GM19463 (cell line): Measurements from ENCODE around the gene HIRA.
A peak's percentile ranks its signal among the peaks of the same experiment; 100 is the strongest.

ENCODE experiments used
- ATAC-seq: cut with Tn5 transposase; IDR thresholded peaks from one replicate; pipeline ENCODE4 v1.9.1; 2021; ENCODE audit warnings: mild to moderate bottlenecking, moderate library complexity; ENCODE audit not compliant: unreplicated experiment

HIRA gene

GRCh38 chr22:19431649-19432132, at the start of gene HIRA:
HIRA (minus strand) TSS chr22:19431733; CDS start chr22:19431476, 257 bp downstream.
- peak; percentile 47 for ATAC-seq

- ATAC-seq: no peak
Observed at GRCh38 chr22:19480789-19481188, 49.3 kb upstream of the HIRA start.

- ATAC-seq: no peak
Observed at GRCh38 chr22:19480173-19480568, 48.6 kb upstream of the HIRA start.

GRCh38 chr22:19479355-19480172, 48.0 kb upstream of the HIRA start, which contains the start of gene CDC45:
CDC45 (plus strand) TSS chr22:19479920; CDS start chr22:19479969, 49 bp downstream.
- peak; percentile 80 for ATAC-seq

GRCh38 chr22:19478901-19479354, 47.4 kb upstream of the HIRA start, which contains the start of gene UFD1:
UFD1 (minus strand) TSS chr22:19479193; CDS start chr22:19479085, 108 bp downstream.
- ATAC-seq: peak; percentile 46

GRCh38 chr22:19478045-19478900, 46.7 kb upstream of the HIRA start:
- ATAC-seq: no peak

GRCh38 chr22:19477321-19478044, 46.0 kb upstream of the HIRA start:
- ATAC-seq: no peak

- no peak for ATAC-seq
Observed at GRCh38 chr22:19476023-19476422, 44.5 kb upstream of the HIRA start.

GRCh38 chr22:19473578-19473977, 42.0 kb upstream of the HIRA start:
- ATAC-seq: no peak

GRCh38 chr22:19472233-19472632, 40.7 kb upstream of the HIRA start:
- no peak for ATAC-seq

- no peak for ATAC-seq
Observed at GRCh38 chr22:19471572-19471971, 40.0 kb upstream of the HIRA start.

- no peak for ATAC-seq
Observed at GRCh38 chr22:19470010-19470409, 38.5 kb upstream of the HIRA start.

GRCh38 chr22:19469421-19469820, 37.9 kb upstream of the HIRA start:
- no peak for ATAC-seq

GRCh38 chr22:19467912-19468311, 36.4 kb upstream of the HIRA start:
- ATAC-seq: no peak

- ATAC-seq: no peak
Observed at GRCh38 chr22:19466848-19467752, 35.6 kb upstream of the HIRA start.

- ATAC-seq: no peak
Observed at GRCh38 chr22:19466126-19466716, 34.7 kb upstream of the HIRA start.

GRCh38 chr22:19464975-19465374, 33.4 kb upstream of the HIRA start:
- no peak for ATAC-seq

- no peak for ATAC-seq
Observed at GRCh38 chr22:19464546-19464945, 33.0 kb upstream of the HIRA start.
